HG03095 (cell line): ENCODE data around the gene NUBPL.
"Not testable (repeated sequence)": the region's sequence is repeated elsewhere in the genome, so short reads cannot be mapped to it uniquely, and the experiment has no call there.

Experiments used
- ATAC-seq: cut with Tn5 transposase; IDR thresholded peaks from one replicate; pipeline ENCODE4 v1.9.1; 2021; ENCODE audit warnings: moderate library complexity; ENCODE audit not compliant: unreplicated experiment

Gene NUBPL

DNA sequence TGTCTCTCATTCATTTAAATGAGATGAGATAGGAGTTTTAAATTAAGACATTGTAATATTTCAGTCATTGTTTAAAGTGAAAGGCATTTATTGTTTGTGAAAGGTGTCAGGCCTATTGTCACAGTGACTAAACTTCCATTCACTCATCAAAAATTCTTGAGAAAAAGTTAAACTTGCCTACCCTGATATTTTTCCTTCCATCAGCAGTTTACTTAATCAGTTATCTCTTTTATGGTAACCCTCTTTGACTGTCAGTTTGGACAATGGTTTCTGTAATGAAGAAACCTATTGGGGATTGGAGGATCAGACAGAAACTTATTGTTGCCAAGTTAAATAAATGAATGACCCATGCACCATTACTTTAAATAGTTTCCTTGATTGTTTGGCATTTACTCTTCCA is 241.6 kb downstream of the NUBPL start:
- ATAC-seq, result no peak

DNA sequence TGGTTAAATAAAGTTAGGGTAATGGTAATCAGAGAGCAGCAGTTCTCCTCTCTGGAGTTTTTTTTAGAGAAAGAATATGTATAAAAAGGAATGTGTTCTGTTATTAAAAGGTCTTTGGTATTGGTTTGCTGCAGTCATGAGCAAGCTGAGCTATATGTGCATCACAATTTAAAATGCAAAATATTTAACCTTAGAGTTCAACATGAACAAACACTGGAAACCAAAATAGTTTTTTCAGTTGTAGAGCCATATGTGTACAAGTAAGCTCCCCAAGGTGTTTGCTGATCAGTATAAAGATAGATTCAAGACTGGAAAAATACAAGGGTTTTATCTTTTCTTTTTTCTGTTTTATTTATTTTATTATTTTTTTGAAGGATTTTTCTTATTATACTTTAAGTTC is 245.0 kb downstream of the NUBPL start:
- ATAC-seq, result no peak

DNA sequence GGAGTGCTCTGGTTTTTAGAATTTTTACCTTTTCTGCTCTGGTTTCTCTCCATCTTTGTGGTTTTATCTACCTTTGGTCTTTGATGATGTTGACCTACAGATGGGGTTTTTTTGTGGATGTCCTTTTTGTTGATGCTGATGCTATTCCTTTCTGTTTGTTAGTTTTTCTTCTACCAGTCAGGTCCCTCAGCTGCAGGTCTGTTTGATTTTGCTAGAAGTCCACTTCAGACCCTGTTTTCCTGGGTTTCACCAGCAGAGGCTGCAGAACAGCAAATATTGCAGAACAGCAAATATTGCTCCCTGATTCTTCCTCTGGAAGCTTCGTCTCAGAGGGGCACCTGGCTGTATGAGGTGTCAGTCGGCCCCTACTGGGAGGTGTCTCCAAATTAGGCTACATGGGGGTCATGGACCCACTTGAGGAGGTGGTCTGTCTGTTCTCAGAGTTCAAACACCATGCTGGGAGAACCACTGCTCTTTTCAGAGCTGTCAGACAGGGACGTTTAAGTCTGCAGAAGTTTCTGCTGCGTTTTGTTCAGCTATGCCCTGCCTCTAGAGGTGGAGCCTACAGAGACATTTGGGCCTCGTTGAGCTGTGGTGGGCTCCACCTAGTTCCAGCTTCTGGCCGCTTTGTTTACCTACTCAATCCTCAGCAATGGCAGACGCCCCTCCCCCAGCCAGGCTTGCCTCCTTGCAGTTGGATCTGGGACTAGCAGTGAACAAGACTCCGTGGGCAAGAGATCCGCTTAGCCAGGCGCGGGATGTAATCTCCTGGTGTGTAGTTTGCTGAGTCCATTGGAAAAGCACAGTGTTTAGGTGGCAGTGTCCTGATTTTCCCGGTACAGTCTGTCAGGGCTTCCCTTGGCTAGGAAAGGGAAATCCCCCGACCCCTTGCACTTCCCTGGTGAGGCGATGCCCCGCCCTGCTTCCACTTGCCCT is 250.8 kb downstream of the NUBPL start:
- not testable (repeated sequence) for ATAC-seq

DNA sequence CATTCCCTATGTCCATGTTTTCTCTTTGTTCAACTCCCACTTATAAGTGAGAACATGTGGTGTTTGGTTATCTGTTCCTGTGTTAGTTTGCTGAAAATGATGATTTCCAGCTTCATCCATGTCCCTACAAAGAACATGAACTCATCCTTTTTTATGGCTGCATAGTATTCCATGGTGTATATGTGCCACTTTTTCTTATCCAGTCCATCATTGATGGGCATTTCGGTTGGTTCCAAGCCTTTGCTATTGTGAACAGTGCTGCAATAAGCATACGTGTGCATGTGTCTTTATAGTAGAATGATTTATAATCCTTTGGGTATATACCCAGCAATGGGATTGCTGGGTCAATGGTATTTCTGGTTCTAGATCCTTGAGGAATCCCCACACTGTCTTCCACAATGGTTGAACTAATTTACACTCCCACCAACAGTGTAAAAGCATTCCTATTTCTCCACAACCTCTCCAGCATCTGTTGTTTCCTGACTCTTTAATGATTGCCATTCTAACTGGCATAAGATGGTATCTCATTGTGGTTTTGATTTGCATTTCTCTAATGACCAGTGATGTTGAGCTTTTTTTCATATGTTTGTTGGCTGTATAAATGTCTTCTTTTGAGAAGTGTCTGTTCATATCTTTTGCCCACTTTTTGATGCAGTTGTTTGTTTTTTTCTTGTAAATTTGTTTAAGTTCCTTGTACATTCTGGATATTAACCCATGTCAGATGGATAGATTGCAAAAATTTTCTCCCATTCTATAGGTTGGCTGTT is 252.7 kb downstream of the NUBPL start:
- not testable (repeated sequence) for ATAC-seq

DNA sequence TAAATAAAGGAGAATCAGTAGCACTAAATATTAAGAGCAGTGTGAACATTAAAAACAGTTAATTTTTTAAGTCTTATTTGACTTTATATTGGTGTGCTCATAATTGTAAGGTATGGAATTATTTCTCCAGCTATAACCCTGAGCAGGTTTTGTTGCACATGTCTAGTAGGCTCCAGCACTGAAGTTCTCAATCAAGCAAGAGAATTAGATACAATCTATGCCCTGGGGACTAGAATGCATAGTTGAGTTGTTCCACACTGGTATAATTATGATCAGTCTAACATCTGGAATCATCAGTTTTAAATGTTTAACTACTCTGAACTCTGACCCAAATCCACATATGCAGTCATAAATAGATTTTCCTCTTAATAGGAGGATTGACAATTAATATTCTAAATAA is 258.1 kb downstream of the NUBPL start:
- no peak for ATAC-seq

DNA sequence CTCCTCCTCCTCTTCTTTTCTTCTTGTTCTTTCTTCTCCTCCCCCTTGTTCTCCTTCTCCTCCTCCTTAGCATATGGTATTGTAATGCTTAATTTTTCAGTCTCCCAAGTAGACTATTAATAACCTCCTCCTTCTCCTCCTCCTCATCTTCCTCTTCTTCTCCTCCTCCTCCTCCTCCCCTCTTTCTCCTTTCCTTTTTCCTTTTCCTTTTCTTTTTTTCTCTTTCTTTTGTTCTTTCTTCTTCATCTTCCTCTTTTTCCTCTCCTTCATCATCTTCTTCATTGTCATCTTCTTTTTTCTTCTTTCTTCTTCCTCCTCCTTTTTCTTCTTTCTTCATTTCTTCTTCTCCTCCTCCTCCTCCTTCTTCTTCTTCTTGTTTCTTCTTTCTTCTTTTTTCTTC is 264.3 kb downstream of the NUBPL start:
- ATAC-seq, result no peak

DNA sequence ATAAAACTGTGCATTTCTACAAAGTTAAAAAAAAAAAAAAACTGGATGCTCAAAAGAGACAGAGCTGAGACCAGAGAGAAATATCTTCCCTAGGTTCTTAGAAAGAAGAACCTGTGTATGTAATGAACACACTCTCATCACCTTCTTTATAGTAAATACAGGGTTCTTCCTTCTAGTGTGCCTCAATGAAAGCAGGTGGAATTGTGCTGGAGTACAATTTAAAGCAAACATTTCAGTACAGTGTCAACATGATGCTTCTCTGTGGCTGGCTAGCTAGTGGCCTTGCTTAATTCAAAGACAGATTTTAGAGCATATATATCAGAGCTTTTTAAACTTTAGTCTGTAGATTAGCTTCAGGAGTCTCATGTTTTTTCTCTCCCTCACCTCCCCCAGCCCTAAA is 266.1 kb downstream of the NUBPL start:
- no peak for ATAC-seq

DNA sequence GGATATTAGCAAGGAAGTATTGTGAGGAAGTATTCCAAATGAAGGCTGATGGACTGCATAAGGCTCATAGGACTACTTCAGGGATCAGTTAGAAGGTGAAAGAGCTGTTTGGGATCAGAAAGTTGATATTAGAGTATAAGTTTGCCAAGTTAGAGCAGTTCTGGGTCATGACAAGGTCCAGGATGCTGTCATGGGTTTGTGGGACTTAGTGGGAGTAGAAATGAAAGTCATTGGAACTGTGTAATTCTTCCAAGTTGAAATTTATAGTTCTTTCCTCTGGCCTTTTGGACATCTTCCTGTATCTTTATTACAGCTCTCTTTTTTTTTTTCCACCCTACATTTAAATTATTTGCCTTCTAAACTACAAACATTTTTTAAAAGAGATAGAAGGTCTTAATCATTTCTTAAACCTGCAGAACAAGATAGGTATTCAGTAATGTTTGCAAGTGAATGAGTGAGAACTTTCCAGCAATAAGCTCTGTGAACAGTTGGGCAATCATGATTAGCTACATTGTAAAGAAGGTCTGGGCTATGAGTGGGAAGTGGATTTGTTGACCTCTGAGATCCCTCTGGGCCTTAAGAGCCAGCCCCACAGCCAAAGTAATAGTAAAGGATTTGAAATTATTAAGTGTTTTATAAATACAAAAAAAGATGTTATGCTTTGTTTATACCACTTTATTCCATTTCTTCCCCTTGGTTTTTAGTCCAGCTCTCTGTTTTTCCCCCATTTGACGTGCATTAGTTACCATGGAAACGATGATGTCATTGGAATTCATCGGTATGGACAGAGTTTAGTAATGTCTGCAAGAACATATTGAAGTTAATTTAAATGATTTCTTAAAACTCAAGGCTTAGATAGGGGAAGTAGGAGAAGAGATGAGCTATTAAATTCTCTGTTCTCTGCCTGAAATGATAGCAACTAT is 268.0 kb downstream of the NUBPL start:
- ATAC-seq, result no peak

DNA sequence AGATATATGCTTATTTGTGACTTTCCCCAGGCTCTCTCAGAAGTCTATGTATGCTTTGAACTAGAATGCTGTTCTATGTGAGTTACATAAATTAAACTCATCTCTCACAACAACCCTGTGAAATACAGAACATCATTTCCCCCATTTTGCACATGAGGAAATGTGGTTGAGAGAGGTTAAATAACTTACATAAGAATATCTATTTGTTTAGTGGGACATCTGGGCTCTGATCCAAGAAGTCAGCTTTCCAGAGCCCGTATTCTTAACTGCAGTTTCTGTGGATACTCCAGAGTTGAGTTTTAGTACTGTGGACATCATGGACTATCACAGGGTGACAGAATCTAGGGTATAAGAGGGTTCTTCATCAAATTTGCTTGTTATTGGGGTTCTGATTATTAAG is 273.4 kb downstream of the NUBPL start:
- ATAC-seq, result no peak

DNA sequence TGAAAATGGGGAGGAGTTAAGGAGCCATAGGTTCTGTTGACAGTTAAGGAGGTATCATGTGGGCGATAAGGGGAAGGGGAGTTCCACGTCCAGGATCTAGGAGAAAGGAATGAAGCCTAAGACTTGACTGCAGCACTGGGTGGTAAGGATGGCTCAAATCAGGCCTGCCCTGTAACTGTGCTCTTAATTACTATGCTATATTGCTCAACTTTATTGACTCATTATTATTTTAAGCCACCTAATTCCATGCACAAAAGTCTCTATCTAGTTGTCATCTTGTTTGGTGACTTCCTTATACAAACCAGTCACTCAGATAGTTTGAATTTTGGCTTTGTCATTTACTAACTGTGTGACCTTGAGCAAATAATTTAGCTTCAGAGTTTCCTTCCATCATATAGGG is 273.8 kb downstream of the NUBPL start:
- no peak for ATAC-seq

DNA sequence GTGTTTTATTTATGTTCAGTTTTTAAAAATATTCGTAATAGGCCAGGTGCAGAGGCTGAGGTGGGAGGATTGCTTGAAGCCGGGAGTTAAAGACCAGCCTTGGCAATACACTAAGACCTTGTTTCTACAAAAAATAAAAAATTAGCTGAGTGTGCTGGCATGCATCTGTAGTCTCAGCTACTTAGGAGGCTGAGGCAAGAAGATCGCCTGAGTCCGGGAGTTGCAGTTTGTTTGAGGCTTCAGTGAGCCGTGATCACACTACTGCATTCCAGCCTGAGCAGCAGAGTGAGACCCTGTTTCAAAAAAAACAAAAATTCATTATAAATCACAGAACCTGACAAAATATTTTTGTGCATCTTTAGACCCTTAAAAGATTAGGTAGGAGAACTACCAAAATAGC is 275.8 kb downstream of the NUBPL start:
- no peak for ATAC-seq

DNA sequence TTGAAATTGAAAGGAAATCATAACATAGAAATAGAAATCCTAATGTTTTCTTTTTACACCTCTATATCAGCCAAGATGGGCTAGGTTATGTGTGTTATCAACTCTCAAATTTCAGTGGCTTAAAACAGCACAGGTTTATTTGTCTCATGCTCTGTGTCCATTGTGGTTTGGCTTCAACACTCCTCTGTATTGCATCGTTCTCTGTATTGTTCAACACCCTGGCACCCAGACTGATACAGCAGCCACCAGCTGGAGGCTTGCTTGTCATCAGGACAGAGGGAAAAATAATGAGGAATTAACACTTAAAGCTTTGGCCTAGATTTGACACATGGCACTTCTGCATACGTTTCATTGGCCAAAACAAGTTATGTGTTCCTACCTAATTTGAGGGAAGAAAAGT is 281.7 kb downstream of the NUBPL start:
- ATAC-seq, result no peak

DNA sequence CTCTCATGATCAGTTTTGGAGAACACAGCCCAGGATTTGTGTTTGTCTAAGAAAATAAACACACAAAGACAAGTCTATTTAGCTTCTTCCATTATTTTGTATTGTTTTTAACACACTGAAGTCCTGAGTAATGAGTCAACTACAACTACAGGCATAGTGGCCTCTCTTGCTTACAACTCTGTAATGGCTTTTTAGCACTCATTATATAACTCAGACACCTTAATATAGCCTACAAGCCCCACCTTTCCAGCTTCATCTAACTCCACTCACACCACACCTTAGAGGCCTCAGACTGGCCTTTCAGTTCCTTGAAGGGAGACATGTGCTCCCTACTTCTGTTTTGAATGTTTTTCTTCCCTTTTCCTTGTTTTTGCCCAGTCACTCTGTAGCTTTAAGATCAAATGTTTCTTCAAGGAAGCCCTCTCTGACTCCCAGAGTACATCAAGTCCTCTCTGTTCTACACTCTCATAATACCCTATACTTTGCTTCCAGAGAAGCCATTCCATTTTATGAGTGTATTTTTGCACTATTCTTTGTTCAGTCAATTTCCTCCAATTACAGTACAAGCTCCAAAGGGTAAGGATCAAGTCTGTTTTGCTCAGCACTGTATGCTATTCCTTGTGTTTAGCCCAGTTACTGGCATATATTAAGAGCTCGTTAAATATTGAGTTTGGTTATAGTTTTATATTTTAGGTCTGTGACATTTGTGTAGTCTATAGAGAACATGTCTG is 282.3 kb downstream of the NUBPL start:
- peak; percentile 81 for ATAC-seq

DNA sequence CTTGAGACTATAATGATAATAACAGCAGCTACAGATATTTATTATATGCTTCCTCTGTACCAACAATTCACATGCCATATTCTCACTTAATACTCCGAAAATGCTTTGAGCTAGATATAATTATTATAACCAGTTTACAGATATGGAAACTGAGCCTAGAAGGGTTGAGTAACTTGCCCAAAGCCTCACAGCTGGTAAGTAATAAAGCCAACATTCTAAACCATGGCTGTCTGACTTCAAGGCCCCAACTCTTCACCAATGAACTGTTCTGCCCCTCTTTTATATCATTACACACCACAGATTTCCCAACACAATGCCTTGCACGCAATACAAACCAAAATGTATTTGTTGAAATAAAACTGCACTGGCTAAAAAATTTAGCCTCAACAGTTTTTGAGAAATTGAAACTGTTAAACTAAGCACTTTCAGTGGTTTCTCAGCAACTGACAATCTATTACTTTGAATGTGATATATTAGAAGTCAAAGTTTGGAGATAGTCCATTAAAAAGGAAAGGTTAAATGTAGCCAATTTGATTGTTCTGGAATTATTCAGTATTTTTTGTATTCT is 293.4 kb downstream of the NUBPL start:
- no peak for ATAC-seq

DNA sequence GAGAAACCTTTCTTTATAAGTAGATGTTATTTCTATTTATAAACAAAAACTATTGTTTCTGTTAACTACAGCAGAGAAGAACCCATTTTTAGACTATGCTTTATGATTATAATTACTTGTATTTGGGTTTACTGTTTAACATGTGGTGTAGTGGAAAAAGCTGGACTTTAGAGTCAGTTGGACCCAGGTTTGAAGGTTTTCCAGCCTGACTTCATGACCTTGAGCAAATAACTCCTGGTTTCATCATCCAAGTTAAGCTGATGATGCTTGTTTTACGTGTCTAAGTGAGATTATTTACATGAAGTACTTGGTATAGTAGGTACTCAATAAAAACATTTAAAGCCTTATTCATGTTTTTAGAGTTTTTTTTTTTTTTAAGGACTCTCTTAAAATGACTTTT is 294.1 kb downstream of the NUBPL start:
- ATAC-seq, result no peak

DNA sequence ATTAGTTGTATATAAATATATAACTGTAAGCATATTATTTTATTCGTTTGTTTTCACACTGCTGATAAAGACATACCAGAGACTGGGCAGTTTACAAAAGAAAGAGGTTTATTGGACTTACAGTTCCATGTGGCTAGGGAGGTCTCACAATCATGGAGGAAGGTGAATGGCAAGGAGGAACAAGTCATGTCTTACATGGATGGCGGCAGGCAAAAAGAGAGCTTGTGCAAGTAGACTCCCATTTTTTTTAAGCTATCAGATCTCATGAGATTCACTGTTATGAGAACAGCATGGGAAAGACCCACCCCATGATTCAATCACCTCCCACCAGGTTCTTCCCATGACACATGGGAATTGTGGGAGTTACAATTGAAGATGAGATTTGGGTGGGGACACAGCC is 294.8 kb downstream of the NUBPL start:
- not testable (repeated sequence) for ATAC-seq

DNA sequence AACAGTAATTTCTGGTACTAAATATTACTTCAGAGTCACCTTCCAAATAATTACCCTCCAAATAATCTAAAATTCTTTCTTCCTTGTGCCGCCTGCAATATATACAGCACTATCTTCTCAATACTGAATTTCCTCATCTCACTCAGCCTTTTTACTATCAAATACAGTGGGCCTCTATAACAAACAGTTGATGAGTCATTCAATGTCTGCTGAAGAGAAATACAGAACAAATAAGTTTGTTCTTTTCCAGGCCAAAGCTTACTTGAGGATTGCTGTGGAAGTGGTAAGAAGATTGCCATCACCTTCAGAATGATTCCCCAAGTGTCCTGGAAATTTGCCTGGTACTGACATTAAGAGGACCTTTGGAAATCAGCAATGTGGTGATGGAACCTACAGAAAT is 297.7 kb downstream of the NUBPL start:
- ATAC-seq, result no peak

DNA sequence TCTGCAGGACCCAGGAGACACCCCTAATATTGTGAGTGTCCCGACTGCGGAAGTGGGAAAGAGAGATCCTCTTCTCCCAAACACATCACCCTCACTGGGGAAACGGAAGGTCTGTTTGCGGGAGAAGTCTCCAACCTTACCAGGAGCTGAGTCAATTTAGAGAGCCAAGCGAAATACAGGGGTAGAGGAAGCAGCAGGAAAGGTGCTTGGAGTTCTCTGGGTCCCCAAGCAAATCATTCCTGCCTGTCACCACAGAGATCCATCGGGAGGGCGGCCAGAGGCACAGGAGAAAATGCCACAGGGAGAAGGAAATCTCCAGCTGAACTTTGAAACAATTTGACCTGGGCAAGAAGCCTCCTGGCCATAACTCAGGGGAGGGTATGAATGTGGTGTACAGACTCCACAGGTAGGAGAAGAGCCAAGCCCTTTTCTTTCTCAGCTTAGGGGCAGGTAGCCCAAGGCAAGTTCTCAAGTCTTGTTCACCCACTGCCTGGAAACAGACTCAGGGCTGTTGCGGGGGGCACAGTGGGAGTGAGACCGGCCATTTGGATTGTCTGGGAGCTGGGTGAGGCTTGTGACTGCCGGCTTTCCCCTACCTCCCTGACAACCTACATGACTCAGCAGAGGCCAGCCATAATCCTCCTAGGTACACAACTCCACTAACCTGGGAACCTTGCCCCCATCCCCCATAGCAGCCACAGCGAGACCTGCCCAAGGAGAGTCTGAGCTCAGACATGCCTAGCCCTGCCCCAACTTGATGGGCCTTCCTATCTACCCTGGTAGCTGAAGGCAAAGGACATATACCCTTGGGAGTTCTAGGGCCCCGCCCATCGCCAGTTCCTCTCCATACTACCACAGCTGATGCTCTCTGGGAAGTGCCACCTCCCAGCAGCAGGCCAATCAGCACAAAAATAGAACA is 304.0 kb downstream of the NUBPL start:
- no peak for ATAC-seq

DNA sequence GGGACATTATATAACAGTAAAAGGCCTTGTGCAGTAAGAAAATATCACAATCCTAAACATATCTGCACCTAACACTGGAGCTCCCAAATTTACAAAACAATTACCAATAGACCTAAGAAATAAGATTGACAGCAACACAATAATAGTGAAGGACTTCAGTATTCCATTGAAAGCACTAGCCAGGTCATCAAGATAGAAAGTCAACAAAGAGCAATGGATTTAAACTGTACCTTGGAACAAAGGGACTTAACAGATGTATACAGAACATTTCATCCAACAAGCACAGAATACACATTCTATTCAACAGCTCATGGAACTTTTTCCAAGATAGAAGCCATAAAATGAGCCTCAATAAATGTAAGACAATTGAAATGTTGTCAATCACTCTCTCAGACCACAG is 306.4 kb downstream of the NUBPL start:
- ATAC-seq, result no peak
